ENCODE results near the gene CYP21A2. TPM values are rescaled to one million over a fixed set of nuclear protein-coding genes. Genes with fewer than 3 reads are reported as not detected.

Gene CYP21A2
- total RNA-seq, 1 donor from 2014 or later = not detected

DNA sequence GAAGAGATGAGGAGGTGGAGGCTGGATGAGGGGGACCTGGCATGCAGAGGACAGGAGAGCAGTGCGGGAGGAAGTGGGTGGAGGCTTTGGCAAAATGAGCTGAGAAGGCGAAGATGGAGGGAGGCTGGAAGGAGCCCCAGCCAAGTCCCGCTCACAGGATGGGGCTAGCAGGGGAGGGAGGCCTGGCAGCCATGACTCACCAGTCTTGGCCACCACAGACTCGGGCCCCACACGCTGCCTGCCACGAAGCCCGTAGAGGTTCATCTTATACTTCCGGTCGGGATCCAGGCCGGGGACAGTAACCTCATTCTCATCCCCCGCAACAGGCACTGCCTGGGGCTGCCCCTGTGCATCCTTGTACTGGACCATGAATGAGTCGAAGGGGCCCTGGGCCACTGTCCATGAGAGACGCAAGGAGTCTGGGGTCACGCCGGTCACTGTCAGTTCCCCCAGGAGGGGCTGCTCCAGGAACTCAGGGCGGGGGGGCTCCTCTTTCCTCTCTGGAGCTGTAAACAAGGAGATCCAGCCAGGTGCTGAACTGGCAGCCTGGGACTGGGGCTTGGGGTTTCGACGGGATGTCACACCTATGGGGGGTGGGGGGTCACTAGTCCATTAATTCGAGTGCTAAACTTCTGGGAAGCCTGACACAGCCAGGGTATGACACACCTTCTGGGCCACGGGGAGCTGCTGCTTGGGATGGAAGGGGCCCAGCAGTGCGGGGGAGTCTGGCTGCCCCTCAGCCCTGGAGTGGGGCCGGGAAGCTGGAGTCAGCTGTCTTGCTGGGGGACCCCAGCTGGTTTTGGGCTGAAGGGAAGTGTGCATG lies 43.2 kb downstream of the CYP21A2 start:
- DNase-seq (ENCODE audit: low read depth in 2 of 2) = peak in 1 of 2 donors; percentile 52

DNA sequence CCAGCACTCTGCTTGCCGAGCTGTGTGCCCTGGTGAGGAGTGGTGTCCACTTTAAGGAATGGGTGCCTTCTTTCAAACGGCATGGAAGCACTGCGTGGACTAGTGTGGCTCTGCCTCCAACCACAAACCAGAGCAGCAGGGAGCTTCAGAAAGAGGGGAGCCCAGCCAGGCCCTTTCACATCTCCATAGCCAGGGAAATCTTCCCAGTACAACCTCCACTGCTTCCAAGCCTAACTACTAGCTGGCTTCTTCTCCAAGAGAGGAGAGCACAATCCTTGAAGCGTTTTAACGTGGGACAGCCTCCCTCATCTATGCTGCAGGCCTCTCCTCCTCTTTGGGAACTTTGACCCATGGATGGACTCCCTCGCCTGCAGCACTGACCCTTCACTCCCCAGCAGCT lies 44.3 kb downstream of the CYP21A2 start:
- DNase-seq (ENCODE audit: low read depth in 2 of 2) = no peak

DNA sequence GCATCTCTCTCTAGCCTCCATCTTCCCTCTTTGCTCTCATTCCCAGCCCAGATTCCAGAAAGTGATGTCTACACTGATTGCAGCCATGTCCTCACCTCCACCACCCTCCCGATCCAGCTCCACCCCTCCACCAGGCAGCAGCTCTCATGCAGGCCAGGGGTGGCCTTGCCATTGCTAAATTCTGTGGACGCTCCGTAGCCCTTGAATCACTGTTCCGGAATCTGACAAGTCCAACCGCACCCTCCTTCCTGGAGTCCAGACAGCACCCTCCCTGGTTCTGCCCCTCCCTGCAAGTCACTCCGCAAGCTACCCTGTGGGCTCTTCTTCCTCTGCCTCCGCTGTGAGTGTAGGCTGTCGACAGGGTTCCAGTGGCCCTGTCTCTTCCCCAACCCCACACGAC lies 44.7 kb downstream of the CYP21A2 start:
- no peak for DNase-seq (ENCODE audit: low read depth in 2 of 2)

DNA sequence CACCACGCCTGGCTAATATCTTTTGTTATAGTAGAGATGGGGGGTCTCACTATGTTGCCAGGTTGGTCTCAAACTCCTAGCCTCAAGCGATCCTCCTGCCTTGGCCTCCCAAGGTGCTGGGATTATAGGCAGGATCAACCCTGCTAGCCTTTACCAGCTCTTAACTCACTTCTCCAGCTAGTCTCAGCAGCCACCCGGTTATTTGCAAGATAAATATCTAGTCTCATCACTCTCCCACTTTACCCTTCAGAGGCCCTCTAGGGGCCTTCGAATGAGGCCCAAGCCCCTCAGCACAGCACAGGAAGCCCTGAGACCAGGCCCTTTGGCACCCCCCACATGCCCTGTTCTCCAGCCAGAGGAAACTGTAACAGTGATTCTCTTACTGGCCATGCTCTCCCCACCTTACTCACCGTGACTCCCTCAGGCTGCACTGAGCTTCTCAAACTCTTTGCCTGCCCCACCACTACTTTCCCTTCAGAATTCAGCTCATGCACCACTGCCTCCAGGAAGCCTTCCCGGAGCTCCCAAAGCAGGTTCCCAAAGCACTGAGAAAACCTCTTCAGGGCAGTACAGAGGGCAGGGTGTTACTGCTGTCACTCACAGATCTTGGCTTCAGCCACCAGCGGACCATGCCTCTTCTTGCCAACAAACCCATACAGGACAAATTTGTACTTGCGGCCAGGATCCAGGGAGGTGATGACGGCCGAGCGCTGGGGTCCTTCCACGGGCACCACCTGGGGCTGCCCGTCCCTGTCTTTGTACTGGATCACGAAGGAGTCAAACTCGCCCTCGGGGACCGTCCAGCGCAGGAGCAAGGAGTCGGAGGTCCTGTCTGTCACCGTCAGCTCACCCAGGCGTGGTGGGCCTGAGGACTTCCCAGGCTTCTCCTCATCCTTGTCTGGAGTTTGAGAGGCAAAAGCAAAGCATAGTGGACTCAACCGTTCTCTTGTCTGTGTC lies 45.9 kb downstream of the CYP21A2 start:
- DNase-seq (ENCODE audit: low read depth in 2 of 2) = no peak

DNA sequence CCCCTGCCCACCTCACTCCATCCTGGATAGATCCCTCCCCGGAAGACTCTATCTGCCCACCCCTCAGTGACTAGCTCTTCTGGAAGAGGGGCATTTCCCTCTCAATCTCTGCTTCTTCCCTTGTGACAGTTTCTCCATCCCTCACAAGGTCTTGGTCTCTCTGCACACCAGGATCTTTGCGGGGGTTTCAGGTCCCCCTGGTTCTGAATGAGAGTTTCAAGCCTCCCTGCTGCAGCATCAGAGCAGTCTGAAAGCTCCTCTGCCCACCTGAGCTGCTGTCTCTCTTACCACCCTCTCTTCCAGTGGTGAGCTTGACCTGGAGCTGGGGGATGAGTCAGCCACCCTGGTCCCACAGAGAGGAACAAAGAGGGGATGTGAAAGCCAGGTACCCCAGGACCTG lies 46.6 kb downstream of the CYP21A2 start:
- DNase-seq (ENCODE audit: low read depth in 2 of 2) = no peak

DNA sequence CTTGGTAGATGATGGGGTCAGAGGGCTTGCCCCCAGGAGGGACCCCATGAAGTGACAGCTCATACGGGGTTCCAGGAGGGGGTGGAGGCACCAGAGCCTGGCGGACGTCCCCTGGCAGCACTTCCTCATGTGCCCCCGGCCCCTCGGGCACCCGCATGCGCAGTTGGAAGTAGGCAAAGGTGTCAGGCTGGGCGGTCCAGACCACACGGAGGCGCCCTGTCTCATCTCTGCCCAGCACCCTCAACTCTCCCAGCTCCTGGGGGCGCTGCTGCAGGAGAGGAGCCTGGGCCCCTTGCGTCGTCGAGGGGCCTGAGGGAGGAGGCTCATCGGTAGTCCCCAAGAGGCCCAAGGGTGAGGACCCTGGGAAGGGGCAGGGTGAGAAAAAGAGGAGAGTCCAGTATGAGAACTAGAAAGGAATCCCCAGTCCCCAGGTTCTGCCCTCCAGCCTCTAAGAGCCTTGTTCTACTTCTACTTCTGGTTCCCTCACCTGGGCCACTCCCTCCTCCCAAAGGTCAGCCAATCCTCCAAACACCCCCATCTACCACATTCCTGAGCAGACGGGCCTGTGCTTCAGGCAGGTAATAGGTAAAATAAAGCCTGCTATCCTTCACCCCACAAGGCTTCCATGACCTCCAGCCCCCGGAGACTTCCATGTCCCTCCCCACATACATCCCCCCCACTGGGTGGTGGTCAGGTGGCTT lies 47.7 kb downstream of the CYP21A2 start:
- no peak for DNase-seq (ENCODE audit: low read depth in 2 of 2)

DNA sequence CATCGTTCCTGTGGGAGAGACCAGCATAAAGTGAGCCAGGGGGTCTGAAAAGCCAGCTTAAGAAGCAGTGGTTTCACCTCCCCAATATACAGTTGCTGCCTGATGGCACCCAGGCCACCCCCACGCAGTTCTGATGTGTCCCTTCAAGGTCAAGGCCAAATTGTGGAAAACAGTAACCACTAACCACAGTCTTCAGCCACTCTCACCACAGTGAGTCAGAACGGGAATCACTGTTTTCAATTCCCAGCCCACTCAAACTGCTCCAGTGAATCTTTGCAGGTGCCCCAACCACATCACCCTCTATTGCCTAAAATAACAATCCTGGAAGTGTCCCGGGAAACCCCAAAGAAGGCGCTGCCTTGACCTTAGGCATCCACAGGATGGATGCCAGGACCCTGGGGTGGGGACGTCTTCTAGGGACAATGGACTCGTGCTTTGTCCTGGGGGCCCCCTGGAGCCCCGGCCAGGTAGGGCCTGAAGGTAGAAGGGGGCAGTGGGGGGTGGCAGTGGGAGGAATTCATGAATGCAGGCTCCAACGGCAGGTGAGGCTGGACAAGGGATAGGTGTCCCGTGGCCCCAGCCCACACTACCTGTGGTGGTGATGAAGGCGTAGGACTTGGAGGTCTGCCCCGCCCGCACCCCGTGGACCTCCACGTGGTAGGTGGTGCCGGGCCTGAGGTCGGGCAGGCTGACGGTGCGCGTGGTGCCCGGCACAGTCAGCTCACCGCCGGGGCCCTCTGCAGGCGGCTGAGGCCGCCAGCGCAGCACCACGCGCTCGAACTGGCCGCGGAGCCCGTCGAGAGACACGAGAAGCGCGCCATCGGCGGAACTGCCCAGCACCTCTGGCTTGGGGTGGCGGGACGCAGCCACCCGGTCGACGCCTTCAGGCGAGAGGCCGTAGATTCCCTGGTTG lies 48.7 kb downstream of the CYP21A2 start:
- no peak for DNase-seq (ENCODE audit: low read depth in 2 of 2)

DNA sequence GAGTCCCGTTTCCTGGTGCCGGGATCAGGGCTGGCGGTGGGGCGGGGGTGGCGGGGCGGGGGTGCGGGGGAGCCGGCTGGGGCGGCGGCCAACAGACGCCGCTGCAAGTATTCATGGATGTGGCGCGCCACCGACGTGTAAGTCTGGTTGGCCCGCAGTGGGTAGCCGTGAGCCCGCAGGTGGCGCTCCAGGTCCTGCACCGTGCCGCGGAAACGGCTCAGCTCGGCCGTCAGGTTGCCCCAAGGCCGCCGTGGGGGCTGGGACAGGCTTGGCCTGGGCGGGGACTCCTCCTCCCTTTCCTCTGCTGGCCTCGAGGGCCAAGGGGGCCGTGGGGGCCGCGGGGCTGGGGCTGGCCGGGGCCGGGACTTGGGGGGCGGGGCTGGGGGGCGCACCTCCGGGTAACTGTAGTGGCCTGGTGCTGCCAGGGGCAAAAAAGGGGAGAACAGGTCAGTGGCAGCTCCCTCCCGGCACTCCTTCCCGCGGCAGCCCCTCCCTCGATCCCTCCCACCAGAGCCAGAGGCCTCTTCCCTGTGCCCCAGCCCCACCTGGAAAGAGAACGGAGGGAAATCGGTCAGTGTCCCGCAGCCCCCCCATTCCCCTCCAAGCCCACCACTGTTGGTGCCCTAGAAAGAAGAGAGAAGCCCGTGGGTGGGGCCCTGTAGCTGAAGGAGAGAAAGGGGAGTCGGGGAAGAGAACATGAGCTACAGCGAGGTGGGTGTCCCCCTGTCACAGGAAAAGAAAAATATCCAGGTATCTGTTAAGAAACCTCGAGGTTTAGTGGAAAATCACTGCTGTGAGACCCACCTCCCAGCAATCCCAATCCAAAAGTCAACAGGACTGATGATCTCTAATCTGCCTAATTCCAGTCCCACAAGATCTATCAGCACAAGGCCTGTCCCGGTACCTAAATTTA lies 49.6 kb downstream of the CYP21A2 start:
- DNase-seq (ENCODE audit: low read depth in 2 of 2) = peak; percentile 74 to 85

DNA sequence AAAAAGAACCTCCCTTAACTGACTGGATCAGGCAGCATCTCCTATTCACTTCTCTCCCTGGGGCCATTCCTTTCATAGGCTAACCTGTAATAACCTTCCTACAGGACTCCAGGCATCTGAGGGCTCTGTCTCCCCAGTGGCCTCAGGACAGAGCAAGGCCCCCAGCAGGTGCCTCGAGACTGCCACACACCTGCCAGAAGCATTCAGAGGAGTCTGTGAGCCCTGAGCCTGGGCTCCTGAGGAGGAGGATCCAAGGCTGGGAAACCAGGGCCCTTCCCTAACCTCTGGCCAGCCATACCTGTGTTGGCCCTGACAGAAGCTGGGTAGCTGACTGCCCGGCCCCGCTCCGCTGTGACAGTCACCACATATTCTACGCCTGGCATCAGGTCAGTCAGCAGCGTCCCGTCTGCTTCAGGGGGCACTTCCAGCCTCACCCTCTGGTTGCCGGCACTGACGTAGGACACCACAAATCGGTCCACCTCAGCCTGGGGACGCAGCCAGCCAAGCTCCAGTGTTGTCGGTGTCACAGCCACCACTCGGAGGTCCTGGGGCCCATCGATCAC lies 50.4 kb downstream of the CYP21A2 start:
- DNase-seq (ENCODE audit: low read depth in 2 of 2) = no peak

DNA sequence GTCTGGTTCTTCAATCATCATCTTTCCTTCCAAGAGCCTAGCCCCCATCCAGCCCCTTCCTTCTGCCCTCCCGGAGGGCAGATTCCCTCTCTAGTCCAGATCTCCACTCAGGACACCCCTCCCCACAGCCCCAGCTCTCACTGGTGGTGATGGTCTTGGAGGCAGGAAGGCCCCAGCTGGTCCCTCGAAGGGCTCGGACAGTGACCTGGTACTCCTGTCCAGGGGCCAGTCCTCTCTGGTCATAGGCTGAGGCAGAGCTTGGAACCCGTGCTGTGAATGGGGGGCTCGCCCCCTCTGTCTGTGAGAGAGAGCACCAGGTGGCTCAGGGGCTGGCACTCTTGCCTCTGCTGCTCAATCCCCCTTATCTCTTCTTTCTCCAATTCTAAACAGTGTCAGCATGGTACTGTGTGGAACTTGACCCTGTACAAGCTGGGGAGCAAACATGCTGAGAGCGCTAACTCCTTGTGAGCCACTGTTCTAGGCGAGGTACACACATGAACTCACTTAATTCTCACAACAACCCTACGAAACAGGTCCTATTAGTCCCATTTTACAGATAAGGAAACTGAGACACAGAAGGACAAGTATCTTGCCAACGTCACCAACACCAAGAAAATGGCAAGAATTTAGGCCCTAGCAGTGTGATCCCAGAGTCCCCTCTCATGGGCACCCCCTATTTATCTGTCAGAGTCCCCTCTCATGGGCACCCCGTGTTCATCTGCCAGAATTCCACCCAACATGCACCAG lies 51.0 kb downstream of the CYP21A2 start:
- DNase-seq (ENCODE audit: low read depth in 2 of 2) = no peak

Other genes starting within 250 kb of the CYP21A2 start
- 48.1 and 53.7 TPM in 2 replicates for gene VARS1, start 242.7 kb upstream of the CYP21A2 start, total RNA-seq
- 29.5 and 39.2 TPM in 2 replicates for gene LSM2, start 231.4 kb upstream of the CYP21A2 start, total RNA-seq
- gene HSPA1L, start 223.1 kb upstream of the CYP21A2 start, total RNA-seq = 1.2 and 1.4 TPM in 2 replicates
- gene HSPA1A, start 222.9 kb upstream of the CYP21A2 start, total RNA-seq = 67.4 and 81.8 TPM in 2 replicates
- 27.6 and 37.1 TPM in 2 replicates for gene HSPA1B, start 210.7 kb upstream of the CYP21A2 start, total RNA-seq
- gene NEU1, start 175.6 kb upstream of the CYP21A2 start, total RNA-seq = 50.2 and 73.0 TPM in 2 replicates
- under 0.01 TPM in 2 replicates for gene SLC44A4, start 159.4 kb upstream of the CYP21A2 start, total RNA-seq
- gene EHMT2, start 140.7 kb upstream of the CYP21A2 start, total RNA-seq = 25.9 and 37.4 TPM in 2 replicates
- gene ZBTB12, start 136.3 kb upstream of the CYP21A2 start, total RNA-seq = 2.2 and 3.0 TPM in 2 replicates
- gene C2, start 110.7 kb upstream of the CYP21A2 start, total RNA-seq = 0.13 TPM in 1 of 2 replicates, not detected in the other
- 0.13 and 0.51 TPM in 2 replicates for gene CFB, start 92.3 kb upstream of the CYP21A2 start, total RNA-seq
- gene NELFE, start 79.4 kb upstream of the CYP21A2 start, total RNA-seq = 58.3 and 77.6 TPM in 2 replicates
- 25.4 and 33.5 TPM in 2 replicates for gene SKIC2, start 79.2 kb upstream of the CYP21A2 start, total RNA-seq
- 6.4 and 8.0 TPM in 2 replicates for gene DXO, start 66.3 kb upstream of the CYP21A2 start, total RNA-seq
- 0.90 and 1.4 TPM in 2 replicates for gene C4A, start 56.4 kb upstream of the CYP21A2 start, total RNA-seq
- 0.38 and 0.77 TPM in 2 replicates for gene C4B, start 23.6 kb upstream of the CYP21A2 start, total RNA-seq
- 0.90 and 1.8 TPM in 2 replicates for gene TNXB, start 70.9 kb downstream of the CYP21A2 start, total RNA-seq
- 9.5 and 17.7 TPM in 2 replicates for gene ATF6B, start 89.8 kb downstream of the CYP21A2 start, total RNA-seq
- 4.9 and 5.8 TPM in 2 replicates for gene FKBPL, start 91.9 kb downstream of the CYP21A2 start, total RNA-seq
- under 0.01 TPM in 2 replicates for gene PRRT1, start 113.5 kb downstream of the CYP21A2 start, total RNA-seq
- gene PPT2, start 115.7 kb downstream of the CYP21A2 start, total RNA-seq = 27.2 and 50.1 TPM in 2 replicates
- gene EGFL8, start 126.2 kb downstream of the CYP21A2 start, total RNA-seq = 0.64 and 2.3 TPM in 2 replicates
- 5.6 and 13.4 TPM in 2 replicates for gene AGPAT1, start 137.7 kb downstream of the CYP21A2 start, total RNA-seq
- gene RNF5, start 140.0 kb downstream of the CYP21A2 start, total RNA-seq = 44.4 and 53.6 TPM in 2 replicates
- gene AGER, start 145.8 kb downstream of the CYP21A2 start, total RNA-seq = 0.38 and 0.39 TPM in 2 replicates
- 37.2 and 46.8 TPM in 2 replicates for gene PBX2, start 151.8 kb downstream of the CYP21A2 start, total RNA-seq
- gene GPSM3, start 154.2 kb downstream of the CYP21A2 start, total RNA-seq = 6.9 and 9.0 TPM in 2 replicates
- gene NOTCH4, start 185.7 kb downstream of the CYP21A2 start, total RNA-seq = 11.9 and 13.3 TPM in 2 replicates

Data from dermis microvascular lymphatic vessel endothelial cell (primary cell).